Measurements from ENCODE around the gene TTLL12.

DNA sequence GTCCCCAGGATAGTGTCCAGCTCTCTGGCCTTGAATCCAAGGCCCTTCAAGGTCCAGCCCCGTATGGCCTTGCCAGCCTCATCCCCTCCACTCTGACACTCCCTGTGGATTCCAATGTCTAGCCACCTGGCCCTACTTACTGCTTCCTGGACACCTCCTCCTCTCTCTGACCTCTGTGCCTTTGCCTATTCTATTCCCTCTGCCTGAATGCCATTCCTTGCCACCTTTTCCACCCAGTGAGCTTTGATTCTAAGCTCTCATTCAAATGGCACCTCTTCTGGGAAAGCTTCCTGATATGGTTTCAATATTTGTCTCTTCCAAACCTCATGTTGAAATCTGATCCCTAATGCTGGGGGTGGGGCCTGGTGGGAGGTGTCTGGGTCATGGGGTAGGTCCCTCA lies 31.9 kb upstream of the TTLL12 start:
- TF ChIP-seq, protein P1, sequence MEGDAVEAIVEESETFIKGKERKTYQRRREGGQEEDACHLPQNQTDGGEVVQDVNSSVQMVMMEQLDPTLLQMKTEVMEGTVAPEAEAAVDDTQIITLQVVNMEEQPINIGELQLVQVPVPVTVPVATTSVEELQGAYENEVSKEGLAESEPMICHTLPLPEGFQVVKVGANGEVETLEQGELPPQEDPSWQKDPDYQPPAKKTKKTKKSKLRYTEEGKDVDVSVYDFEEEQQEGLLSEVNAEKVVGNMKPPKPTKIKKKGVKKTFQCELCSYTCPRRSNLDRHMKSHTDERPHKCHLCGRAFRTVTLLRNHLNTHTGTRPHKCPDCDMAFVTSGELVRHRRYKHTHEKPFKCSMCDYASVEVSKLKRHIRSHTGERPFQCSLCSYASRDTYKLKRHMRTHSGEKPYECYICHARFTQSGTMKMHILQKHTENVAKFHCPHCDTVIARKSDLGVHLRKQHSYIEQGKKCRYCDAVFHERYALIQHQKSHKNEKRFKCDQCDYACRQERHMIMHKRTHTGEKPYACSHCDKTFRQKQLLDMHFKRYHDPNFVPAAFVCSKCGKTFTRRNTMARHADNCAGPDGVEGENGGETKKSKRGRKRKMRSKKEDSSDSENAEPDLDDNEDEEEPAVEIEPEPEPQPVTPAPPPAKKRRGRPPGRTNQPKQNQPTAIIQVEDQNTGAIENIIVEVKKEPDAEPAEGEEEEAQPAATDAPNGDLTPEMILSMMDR (IDR thresholded peaks at IDR 0.05), result no peak
- TF ChIP-seq ZFX (IDR thresholded peaks at IDR 0.05; ENCODE audit: borderline replicate concordance), result no peak

All from 22Rv1 (cell line).